Stimulated activated memory B cell treated with anti-CD40 and anti-IgM and Interleukin-4, amounts not matched to agents 10 μg/mL and 1 μg/mL and 100 μg/mL, for 72 hours (primary cell): ENCODE results near the gene DNAJC27.
A peak's percentile ranks its signal among the peaks of the same experiment; 100 is the strongest.

Source experiments
- ATAC-seq: fragments of 150-1000 bp; cut with Tn5 transposase; 2 replicates; pipeline ENCODE4 v1.10.0; 2021
- H3K27ac Mint-ChIP-seq: one replicate; pipeline ENCODE4 v1.8.0; 2022; ENCODE audit warnings: mild to moderate bottlenecking, mixed read lengths
- H3K27me3 Mint-ChIP-seq: one replicate; pipeline ENCODE4 v1.8.0; 2022; ENCODE audit warnings: mixed read lengths
- H3K36me3 Mint-ChIP-seq: one replicate; pipeline ENCODE4 v1.8.0; 2022; ENCODE audit warnings: mixed read lengths
- H3K4me1 Mint-ChIP-seq: one replicate; pipeline ENCODE4 v1.8.0; 2022; ENCODE audit warnings: mixed read lengths
- H3K4me3 Mint-ChIP-seq: one replicate; pipeline ENCODE4 v1.8.0; 2022; ENCODE audit warnings: mild to moderate bottlenecking, moderate library complexity, mixed read lengths
- H3K9me3 Mint-ChIP-seq: one replicate; pipeline ENCODE4 v1.8.0; 2022; ENCODE audit warnings: mixed read lengths

DNAJC27 gene

DNA sequence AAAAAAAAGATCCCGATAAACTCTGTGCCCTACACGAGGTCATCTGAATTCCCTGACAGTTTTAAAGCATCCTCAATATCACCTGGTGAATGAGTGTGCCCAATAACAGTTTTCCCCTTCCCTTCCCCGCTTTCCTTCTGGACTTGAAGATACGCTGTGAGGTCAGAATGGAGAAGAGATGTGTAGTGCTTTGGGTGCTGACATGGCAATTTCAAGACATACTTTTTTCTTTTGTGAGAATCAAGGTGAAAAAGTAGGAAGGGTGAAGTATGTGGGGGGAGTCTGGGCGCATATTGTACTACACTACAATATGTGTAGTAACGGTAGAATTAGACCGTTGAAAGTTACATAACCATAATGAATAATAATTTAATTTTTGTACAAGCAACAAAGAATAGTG is 21.7 kb downstream of the DNAJC27 start:
- peaks cover 4% of the 10 kb centered on the region for H3K9me3 Mint-ChIP-seq
- no peak overlapping the region for H3K27ac Mint-ChIP-seq
- peaks cover 81% of the 10 kb centered on the region for H3K36me3 Mint-ChIP-seq
- no peak overlapping the region for H3K4me3 Mint-ChIP-seq
- ATAC-seq = no peak
- H3K27me3 Mint-ChIP-seq = no peaks in the 10 kb centered on the region
- H3K4me1 Mint-ChIP-seq = no peaks in the 10 kb centered on the region

DNA sequence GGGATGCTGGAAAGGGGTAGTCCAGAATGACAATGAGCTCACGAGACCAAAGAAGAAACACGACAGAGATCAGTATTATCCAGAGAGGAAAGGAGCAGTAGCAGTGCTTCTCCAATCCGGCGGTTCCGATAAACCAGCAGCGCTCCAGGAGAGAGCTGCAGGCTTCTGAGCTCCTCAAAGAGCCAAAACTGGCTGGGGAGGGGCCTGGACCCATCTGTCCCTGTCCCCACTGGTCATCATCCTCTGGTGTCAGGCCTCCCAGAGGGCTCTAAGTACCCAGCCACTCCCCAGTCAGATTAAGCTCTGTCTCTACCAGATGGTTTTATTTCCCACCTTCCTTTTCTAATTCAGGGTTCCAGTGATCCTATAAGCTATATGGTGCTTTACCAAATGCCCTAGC is 23.2 kb downstream of the DNAJC27 start:
- H3K36me3 Mint-ChIP-seq = peaks cover 66% of the 10 kb centered on the region

DNA sequence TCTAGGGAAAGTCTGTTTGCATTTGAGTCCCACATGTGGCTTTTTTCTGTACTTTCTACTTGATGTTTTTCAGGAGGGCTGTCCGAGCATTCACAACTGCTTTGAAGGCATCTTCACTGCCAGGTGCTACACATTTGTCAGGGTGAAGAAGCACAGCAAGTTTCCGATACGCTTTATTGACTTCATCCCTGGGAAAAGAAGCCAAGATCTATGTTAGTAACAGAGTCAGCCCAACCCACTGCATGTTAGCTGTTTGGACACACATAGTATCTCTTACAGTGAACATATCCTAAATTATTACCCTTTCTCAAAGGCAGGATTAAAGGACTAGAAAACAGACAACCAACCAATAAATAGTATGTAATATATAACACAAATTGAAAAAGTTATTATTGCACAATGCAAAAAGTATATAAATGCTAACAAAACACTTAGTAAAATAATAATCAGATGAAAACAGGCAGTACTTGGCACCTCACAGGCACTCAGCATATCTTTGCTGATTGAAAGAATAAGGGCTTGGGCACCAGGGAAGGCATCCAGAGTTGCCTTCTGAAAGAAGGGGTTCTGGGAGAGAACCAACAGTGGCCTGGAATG is 24.1 kb downstream of the DNAJC27 start:
- Mint-ChIP-seq H3K9me3 (no peaks in the 10 kb centered on the region), H3K27me3 (no peaks in the 10 kb centered on the region), H3K36me3 (peaks cover 62% of the 10 kb centered on the region), H3K4me1 (no peaks in the 10 kb centered on the region), H3K27ac (no peak overlapping the region), H3K4me3 (no peak overlapping the region)
- ATAC-seq = no peak

More for the DNA sequence above, 23.2 kb downstream of the DNAJC27 start:
- Mint-ChIP-seq H3K4me1 (no peaks in the 10 kb centered on the region), H3K4me3 (no peak overlapping the region), H3K27me3 (no peaks in the 10 kb centered on the region), H3K9me3 (no peaks in the 10 kb centered on the region), H3K27ac (no peak overlapping the region)
- no peak for ATAC-seq

DNA sequence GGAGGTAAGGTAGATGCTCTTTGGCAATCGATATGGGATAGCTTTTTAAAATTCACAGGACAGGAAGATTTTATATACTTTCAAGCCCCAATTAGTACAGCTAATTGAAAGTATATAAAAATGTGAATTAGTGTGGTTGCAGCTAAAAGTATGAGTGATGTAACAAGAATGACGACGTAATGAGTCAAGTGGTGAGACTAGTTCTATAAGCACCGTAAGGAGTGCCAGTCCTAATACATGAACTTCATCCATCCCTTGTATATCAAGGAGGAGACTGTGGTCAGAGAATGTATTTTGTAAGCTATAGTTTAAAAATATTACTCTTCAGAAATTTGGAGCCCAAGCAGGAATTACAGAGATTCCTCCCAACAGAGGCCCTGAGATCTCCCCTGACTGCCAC is 25.8 kb downstream of the DNAJC27 start:
- Mint-ChIP-seq H3K4me3 (no peak overlapping the region), H3K27me3 (no peaks in the 10 kb centered on the region), H3K4me1 (no peaks in the 10 kb centered on the region), H3K9me3 (no peaks in the 10 kb centered on the region), H3K36me3 (peaks cover 46% of the 10 kb centered on the region), H3K27ac (no peak overlapping the region)
- no peak for ATAC-seq

DNA sequence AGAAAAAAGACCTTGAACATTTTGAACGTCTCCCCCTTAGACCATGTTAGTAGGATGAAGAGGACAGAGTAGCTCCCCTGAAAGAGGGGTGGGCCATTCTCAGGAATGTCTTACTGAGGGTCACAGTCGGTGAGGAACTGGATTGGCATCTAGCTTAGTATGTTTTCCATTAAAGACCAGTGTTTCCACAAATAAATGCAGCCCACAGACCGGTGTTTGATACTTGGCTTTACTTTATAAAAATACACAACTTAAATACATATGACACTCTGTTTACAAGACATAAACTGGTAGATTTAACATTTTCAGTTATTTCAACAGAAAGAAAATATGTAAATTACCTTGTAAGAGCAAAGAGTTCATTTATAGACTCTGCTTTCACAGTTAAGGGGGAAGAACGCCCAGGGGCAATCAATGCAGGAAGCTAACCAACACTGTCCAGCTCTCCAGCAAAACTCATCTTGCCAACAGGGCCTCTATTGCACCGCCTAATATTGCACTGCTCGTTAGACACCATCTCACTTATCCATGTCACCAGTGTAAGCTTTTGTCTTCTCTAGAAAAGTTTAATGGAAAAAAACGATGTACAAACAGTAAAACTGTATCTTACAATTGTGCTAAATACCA is 28.2 kb downstream of the DNAJC27 start:
- Mint-ChIP-seq H3K27ac (no peak overlapping the region), H3K4me1 (no peaks in the 10 kb centered on the region), H3K9me3 (no peaks in the 10 kb centered on the region), H3K27me3 (no peaks in the 10 kb centered on the region), H3K36me3 (peaks cover 36% of the 10 kb centered on the region), H3K4me3 (no peak overlapping the region)
- no peak for ATAC-seq

DNA sequence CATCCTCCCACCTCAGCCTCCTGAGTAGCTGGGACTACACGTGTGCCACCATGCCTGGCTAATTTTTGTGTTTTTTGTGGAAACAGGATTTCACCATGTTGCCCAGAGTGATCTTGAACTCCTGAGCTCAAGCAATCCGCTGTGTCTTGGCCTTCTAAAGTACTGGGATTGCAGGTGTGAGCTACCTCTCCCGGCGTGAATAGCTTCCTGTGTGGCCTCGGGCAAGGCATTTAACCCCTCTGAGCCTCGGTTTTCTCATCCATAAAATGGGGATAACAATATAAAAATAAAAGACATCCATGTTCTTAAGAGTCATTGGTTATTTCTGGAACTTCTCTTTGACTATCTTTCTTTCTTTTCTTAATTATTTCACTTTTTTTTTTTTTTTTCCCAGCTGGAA is 32.4 kb downstream of the DNAJC27 start:
- no peaks in the 10 kb centered on the region for H3K4me1 Mint-ChIP-seq
- no peak overlapping the region for H3K27ac Mint-ChIP-seq
- no peak for ATAC-seq
- H3K4me3 Mint-ChIP-seq = no peak overlapping the region
- H3K36me3 Mint-ChIP-seq = peaks cover 5% of the 10 kb centered on the region
- H3K27me3 Mint-ChIP-seq = no peaks in the 10 kb centered on the region
- H3K9me3 Mint-ChIP-seq = no peaks in the 10 kb centered on the region

DNA sequence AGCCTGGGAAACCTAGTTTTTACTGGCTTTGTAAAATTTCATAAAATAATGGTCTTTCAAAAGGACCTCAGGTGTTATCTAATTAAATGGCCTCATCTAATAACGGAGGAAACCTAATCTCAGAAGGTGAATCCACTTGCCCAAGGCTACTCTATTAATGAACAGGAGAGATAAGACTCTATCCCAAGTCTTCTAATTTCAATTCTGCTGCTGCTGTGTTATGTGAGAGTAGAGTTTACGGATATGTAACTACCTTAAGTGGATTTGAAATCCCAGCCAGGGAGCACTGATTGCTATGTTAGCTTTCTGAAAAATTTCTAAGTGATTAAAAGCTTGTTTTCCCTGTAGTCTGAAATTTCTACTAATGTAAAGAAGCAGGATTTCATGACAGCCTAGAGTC is 34.5 kb downstream of the DNAJC27 start:
- H3K27me3 Mint-ChIP-seq = no peaks in the 10 kb centered on the region
- no peak overlapping the region for H3K27ac Mint-ChIP-seq
- no peaks in the 10 kb centered on the region for H3K9me3 Mint-ChIP-seq
- no peak for ATAC-seq
- no peaks in the 10 kb centered on the region for H3K36me3 Mint-ChIP-seq
- no peak overlapping the region for H3K4me3 Mint-ChIP-seq
- H3K4me1 Mint-ChIP-seq = no peaks in the 10 kb centered on the region

DNA sequence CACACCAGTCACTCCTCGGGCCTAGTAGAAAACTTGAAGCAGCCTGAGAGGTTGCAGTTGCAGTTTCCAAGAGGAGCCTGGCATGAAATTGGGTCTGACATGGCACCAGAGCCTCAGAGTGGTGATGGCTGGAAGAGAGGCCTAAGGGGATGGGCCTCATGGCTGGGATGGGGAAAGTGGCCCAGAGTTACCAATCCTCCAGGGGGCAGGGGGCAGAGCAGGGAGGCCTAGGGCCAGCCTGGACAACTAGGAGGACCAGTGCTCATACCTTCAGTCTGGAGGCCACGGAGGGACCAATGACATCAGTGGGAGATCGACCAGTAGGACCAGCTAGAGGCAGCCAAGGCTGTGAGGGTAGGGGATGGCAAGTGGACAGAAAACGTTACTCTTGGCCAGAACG is 36.6 kb downstream of the DNAJC27 start:
- Mint-ChIP-seq H3K4me1 (peaks cover 9% of the 10 kb centered on the region), H3K27me3 (no peaks in the 10 kb centered on the region), H3K27ac (no peak overlapping the region), H3K9me3 (no peaks in the 10 kb centered on the region), H3K4me3 (no peak overlapping the region), H3K36me3 (no peaks in the 10 kb centered on the region)
- ATAC-seq = no peak

DNA sequence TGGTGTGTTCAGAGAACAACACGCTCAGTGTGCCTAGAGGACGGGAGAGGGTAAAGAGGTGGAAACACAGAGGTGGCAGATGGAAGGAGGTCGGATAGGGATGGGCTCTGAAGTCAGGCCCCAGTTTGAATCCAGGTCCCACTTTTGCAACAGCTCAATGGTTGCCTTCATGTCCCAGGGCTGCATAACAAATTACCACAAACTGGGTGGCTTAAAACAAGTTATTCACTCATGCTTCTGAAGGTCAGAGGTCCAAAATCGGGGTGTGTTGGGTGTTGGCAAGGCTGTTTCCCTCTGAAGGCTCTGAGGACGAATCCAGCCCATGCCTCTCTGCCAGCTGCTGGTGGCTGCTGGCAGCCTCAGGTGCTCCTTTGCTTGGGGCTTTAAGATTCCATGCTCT is 39.0 kb downstream of the DNAJC27 start:
- no peak for ATAC-seq
- H3K4me1 Mint-ChIP-seq = peaks cover 9% of the 10 kb centered on the region
- H3K27ac Mint-ChIP-seq = no peak overlapping the region
- no peak overlapping the region for H3K4me3 Mint-ChIP-seq
- no peaks in the 10 kb centered on the region for H3K36me3 Mint-ChIP-seq
- H3K9me3 Mint-ChIP-seq = no peaks in the 10 kb centered on the region
- H3K27me3 Mint-ChIP-seq = no peaks in the 10 kb centered on the region

DNA sequence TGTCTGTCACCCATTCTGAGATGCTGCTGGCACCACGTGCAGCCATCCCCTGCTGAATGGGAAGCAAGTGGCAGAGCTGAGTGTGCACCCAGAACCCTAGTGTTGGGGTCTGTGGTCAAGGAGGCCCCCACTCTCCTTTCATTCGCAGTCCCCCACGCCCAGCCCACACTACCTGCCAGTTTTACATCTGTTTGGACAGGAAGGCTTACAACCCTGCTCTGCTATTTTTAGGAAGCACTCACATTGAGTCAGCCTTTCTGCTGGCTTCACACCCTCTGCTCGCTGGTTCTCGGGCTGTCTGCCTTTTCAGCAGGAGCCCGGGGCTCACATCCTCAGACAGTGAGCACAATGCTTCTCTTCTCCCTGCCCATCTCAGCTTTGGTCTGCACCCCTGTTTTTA is 41.0 kb downstream of the DNAJC27 start:
- ATAC-seq = peak; percentile 62
- H3K36me3 Mint-ChIP-seq = no peaks in the 10 kb centered on the region
- H3K9me3 Mint-ChIP-seq = no peaks in the 10 kb centered on the region
- H3K4me1 Mint-ChIP-seq = peaks cover 9% of the 10 kb centered on the region
- no peak overlapping the region for H3K4me3 Mint-ChIP-seq
- peak overlapping the region; percentile 26 for H3K27ac Mint-ChIP-seq
- no peaks in the 10 kb centered on the region for H3K27me3 Mint-ChIP-seq

DNA sequence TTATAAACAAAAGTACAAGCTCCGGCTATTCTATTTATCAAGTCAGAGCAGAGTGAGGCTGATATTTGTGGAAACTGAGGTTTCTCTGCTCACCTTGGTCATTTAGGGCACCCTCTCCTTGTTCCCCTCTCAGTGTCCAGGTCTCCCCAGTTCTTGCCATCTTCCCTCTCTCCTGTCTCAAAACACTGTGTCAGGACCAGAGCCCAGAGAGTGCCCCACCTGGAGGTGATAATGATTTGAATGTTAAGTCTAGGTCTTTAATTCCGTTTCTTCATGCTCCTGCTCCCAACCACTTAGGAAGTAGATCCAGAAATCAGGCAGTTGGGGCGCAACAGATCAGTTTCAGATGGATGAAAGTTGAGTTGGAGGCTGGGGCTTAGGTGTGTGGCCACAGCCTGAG is 42.5 kb downstream of the DNAJC27 start:
- no peak for ATAC-seq
- no peaks in the 10 kb centered on the region for H3K9me3 Mint-ChIP-seq
- no peaks in the 10 kb centered on the region for H3K36me3 Mint-ChIP-seq
- H3K27ac Mint-ChIP-seq = no peak overlapping the region
- no peaks in the 10 kb centered on the region for H3K27me3 Mint-ChIP-seq
- peaks cover 9% of the 10 kb centered on the region for H3K4me1 Mint-ChIP-seq
- no peak overlapping the region for H3K4me3 Mint-ChIP-seq

DNA sequence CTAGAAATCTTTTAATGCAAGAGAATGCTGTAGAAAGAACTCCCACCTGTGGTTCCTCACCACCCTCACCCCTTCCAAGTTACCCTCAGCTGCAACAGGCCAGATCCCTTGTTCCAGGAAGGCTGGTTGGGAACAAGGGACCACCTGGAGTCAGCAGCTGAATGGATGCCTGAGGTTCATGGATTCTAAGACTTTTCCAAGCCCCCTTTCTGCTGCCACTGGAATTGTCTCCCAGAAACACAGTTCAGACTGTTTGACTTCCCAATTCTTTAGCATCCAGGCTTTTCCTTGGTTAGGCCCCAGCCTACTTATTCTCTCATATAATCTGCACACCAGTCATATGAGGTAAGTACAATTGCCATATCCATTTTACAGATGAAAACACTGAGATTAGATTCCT is 43.7 kb downstream of the DNAJC27 start:
- ATAC-seq = no peak
- no peaks in the 10 kb centered on the region for H3K9me3 Mint-ChIP-seq
- H3K27ac Mint-ChIP-seq = no peak overlapping the region
- peaks cover 9% of the 10 kb centered on the region for H3K4me1 Mint-ChIP-seq
- H3K36me3 Mint-ChIP-seq = no peaks in the 10 kb centered on the region
- H3K27me3 Mint-ChIP-seq = peaks cover 6% of the 10 kb centered on the region
- H3K4me3 Mint-ChIP-seq = no peak overlapping the region

DNA sequence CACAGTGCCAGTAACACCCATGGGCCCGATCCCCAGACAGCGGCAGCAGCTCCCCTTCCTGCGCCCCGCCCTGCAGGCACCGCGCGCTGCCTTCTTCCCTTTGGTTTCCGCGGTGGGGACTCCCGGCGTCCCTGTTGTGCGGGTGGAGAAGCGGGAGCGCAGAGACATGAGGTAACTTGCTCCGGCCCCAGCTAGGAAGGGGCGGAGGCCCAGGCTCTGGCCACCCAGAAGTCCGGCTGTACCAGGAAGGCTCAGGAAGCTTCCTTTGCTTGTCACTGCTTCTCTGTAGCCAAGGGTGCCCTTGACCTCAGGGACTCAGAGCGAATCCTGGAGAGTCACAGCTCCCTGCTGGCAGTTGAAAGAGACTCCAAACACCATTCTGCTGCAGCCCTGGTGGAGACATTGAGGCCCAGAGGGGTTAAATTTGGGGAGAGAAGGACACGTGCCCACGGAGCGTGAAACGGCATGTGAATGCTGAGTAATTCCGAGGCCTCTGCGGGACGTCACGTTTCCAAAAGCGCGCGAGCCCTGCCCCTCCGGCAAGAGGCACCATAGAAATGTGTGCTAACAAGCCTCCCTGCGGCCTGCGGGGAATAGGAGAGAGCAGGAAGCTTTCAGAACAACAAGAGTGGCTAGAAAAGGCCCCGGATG is 45.0 kb downstream of the DNAJC27 start:
- Mint-ChIP-seq H3K4me3 (peak overlapping the region; percentile 72), H3K4me1 (peaks cover 9% of the 10 kb centered on the region), H3K9me3 (no peaks in the 10 kb centered on the region), H3K27ac (no peak overlapping the region), H3K27me3 (peaks cover 6% of the 10 kb centered on the region), H3K36me3 (no peaks in the 10 kb centered on the region)
- ATAC-seq = peak; percentile 52

DNA sequence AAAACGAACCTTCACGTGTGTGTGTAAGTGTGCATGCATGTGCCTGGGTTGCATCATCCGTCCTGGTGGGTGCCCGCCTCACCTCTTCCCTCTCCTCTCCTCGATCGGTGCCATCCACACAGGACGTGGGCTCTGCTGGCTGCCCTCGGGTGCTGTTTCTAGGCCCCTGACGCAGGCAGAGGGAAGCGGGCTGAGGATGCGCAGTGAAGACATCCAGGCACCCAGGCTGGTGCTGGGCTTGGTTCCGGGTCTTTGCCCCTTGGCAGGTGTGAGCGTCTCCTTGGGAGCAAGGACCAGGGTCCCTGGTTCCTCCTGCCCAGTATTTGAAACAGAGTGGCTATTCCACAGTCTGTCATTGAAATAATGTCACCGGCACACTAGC is 45.5 kb downstream of the DNAJC27 start:
- ATAC-seq = no peak
- no peak overlapping the region for H3K27ac Mint-ChIP-seq
- no peak overlapping the region for H3K4me3 Mint-ChIP-seq
- H3K4me1 Mint-ChIP-seq = peaks cover 9% of the 10 kb centered on the region
- no peaks in the 10 kb centered on the region for H3K36me3 Mint-ChIP-seq
- no peaks in the 10 kb centered on the region for H3K9me3 Mint-ChIP-seq
- H3K27me3 Mint-ChIP-seq = peaks cover 6% of the 10 kb centered on the region

DNA sequence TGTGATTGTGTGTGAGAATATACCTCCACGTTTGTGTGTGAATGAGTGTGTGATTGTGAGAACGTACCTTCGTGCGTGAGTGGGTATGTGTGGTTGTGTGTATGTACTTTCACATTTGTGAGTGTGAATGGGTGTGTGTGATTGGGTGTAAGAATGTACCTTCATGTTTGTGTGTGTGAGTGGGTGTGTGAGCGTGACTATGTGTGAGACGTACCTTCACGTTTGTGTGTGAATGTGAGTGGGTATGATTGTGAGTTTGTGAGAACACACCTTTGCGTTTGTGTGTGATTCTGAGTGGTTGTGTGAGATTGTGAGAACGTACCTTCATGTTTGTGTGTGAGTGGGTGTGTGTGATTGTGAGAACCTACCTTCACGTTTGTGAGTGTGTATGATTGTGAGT is 45.9 kb downstream of the DNAJC27 start:
- no peak for ATAC-seq
- no peaks in the 10 kb centered on the region for H3K36me3 Mint-ChIP-seq
- H3K4me1 Mint-ChIP-seq = peaks cover 9% of the 10 kb centered on the region
- no peaks in the 10 kb centered on the region for H3K9me3 Mint-ChIP-seq
- no peak overlapping the region for H3K4me3 Mint-ChIP-seq
- peaks cover 6% of the 10 kb centered on the region for H3K27me3 Mint-ChIP-seq
- H3K27ac Mint-ChIP-seq = no peak overlapping the region

DNA sequence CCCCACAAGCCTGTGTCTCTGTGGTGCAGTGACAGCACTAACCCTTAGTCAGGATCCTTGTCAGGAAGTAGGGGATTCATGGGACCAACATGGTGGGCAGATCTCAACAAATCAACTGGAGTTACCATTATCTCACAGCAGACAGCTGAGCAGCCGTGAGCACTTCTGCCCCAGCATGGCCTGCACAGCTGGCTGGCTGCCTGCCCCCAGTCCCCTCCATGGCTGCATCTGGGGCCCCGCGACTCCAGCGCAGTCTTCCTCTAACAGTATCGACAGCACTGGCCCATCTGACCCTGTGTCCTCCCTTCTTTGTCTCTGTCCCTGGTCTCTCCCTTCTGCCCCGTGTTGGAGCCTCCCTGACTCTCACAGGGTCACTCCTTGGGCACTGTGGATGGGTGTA is 47.0 kb downstream of the DNAJC27 start:
- peaks cover 6% of the 10 kb centered on the region for H3K27me3 Mint-ChIP-seq
- H3K4me1 Mint-ChIP-seq = peaks cover 7% of the 10 kb centered on the region
- H3K9me3 Mint-ChIP-seq = no peaks in the 10 kb centered on the region
- no peaks in the 10 kb centered on the region for H3K36me3 Mint-ChIP-seq
- H3K27ac Mint-ChIP-seq = no peak overlapping the region
- ATAC-seq = no peak
- H3K4me3 Mint-ChIP-seq = no peak overlapping the region
